H9 (cell line): Measurements from ENCODE around the gene TK2. TPM values are rescaled to one million over a fixed set of nuclear protein-coding genes. Genes with fewer than 3 reads are reported as not detected.
A peak's percentile ranks its signal among the peaks of the same experiment; 100 is the strongest.

Experiments used
- DNase-seq: peaks from one replicate; pipeline ENCODE4 v3.0.0-alpha.2; 2017
- H2AFZ ChIP-seq: one replicate; pipeline ENCODE4 v1.6.1; 2013; ENCODE audit warnings: mild to moderate bottlenecking, low read length, control low read depth, moderate library complexity
- H2AK5ac ChIP-seq: 2 replicates; pipeline ENCODE4 v1.6.1; 2013; ENCODE audit warnings: low read length, control low read depth, mixed read lengths; ENCODE audit not compliant: insufficient read length
- H2BK120ac ChIP-seq: one replicate; pipeline ENCODE4 v1.6.1; 2013; ENCODE audit warnings: low read depth, mild to moderate bottlenecking, low read length, control low read depth, inconsistent platforms; ENCODE audit not compliant: poor library complexity, severe bottlenecking
- H2BK12ac ChIP-seq: 2 replicates; pipeline ENCODE4 v1.6.1; 2013; ENCODE audit warnings: low read length, control low read depth, mixed read lengths, low read depth; ENCODE audit not compliant: insufficient read length
- H2BK15ac ChIP-seq: 2 replicates; pipeline ENCODE4 v1.6.1; 2013; ENCODE audit warnings: low read depth, low read length, control low read depth
- H2BK20ac ChIP-seq: one replicate; pipeline ENCODE4 v1.6.1; 2013; ENCODE audit warnings: low read depth, mild to moderate bottlenecking, low read length, control low read depth, inconsistent platforms; ENCODE audit not compliant: poor library complexity, severe bottlenecking
- H2BK5ac ChIP-seq: 2 replicates; pipeline ENCODE4 v1.6.1; 2013; ENCODE audit warnings: low read length, control low read depth, mixed read lengths; ENCODE audit not compliant: insufficient read length
- H3K14ac ChIP-seq: 2 replicates; pipeline ENCODE4 v1.6.1; 2013; ENCODE audit warnings: low read length, control low read depth; ENCODE audit not compliant: insufficient read depth
- H3K18ac ChIP-seq: 2 replicates; pipeline ENCODE4 v1.6.1; 2013; ENCODE audit warnings: low read depth, mild to moderate bottlenecking, mixed read lengths, low read length, control low read depth; ENCODE audit not compliant: insufficient read length
- H3K23ac ChIP-seq: 2 replicates; pipeline ENCODE4 v1.6.1; 2013; ENCODE audit warnings: low read length, control low read depth, mixed read lengths, low read depth; ENCODE audit not compliant: insufficient read length
- H3K23me2 ChIP-seq: 2 replicates; pipeline ENCODE4 v1.6.1; 2013; ENCODE audit warnings: low read depth, mild to moderate bottlenecking, mixed read lengths, low read length, control low read depth; ENCODE audit not compliant: insufficient read length, poor library complexity, severe bottlenecking
- H3K27ac ChIP-seq: 2 replicates; pipeline ENCODE4 v1.5.1; 2013; ENCODE audit warnings: low read length, control low read depth, mixed read lengths, low read depth; ENCODE audit not compliant: insufficient read length
- H3K27me3 ChIP-seq: 2 replicates; pipeline ENCODE4 v1.6.1; 2013; ENCODE audit warnings: low read length, control low read depth, inconsistent platforms; ENCODE audit not compliant: insufficient read depth
- H3K4ac ChIP-seq: 2 replicates; pipeline ENCODE4 v1.6.1; 2013; ENCODE audit warnings: low read depth, mild to moderate bottlenecking, control low read depth, inconsistent platforms, low read length, moderate library complexity
- H3K4me1 ChIP-seq: 2 replicates; pipeline ENCODE4 v1.6.1; 2013; ENCODE audit warnings: low read length, control low read depth, inconsistent platforms; ENCODE audit not compliant: insufficient read depth
- H3K4me2 ChIP-seq: 2 replicates; pipeline ENCODE4 v1.6.1; 2013; ENCODE audit warnings: low read length, control low read depth, mixed read lengths; ENCODE audit not compliant: insufficient read length, insufficient read depth
- H3K56ac ChIP-seq: 2 replicates; pipeline ENCODE4 v1.6.1; 2013; ENCODE audit warnings: low read depth, mild to moderate bottlenecking, mixed read lengths, low read length, control low read depth; ENCODE audit not compliant: insufficient read length
- H3K79me1 ChIP-seq: 2 replicates; pipeline ENCODE4 v1.6.1; 2013; ENCODE audit warnings: low read depth, mild to moderate bottlenecking, moderate library complexity, low read length, control low read depth, inconsistent platforms; ENCODE audit not compliant: insufficient read depth, poor library complexity, severe bottlenecking
- H3K79me2 ChIP-seq: 2 replicates; pipeline ENCODE4 v1.6.1; 2013; ENCODE audit warnings: low read length, control low read depth, inconsistent platforms; ENCODE audit not compliant: insufficient read depth
- H3K9ac ChIP-seq: 2 replicates; pipeline ENCODE4 v1.6.1; 2013; ENCODE audit warnings: low read length, control low read depth, mixed read lengths; ENCODE audit not compliant: insufficient read length; ENCODE audit errors: extremely low read depth
- H3K9me3 ChIP-seq: one replicate; pipeline ENCODE4 v1.6.1; 2013; ENCODE audit warnings: low read depth, low read length, inconsistent platforms; ENCODE audit not compliant: control insufficient read depth
- H3T11ph ChIP-seq: one replicate; pipeline ENCODE4 v1.6.1; 2013; ENCODE audit warnings: mild to moderate bottlenecking, low read length, control low read depth, inconsistent platforms
- H4K20me1 ChIP-seq: one replicate; pipeline ENCODE4 v1.6.1; 2013; ENCODE audit not compliant: control insufficient read depth, insufficient read length, insufficient read depth
- H4K5ac ChIP-seq: 2 replicates; pipeline ENCODE4 v1.6.1; 2013; ENCODE audit warnings: low read depth, mild to moderate bottlenecking, mixed read lengths, low read length, control low read depth; ENCODE audit not compliant: insufficient read length
- H4K8ac ChIP-seq: replicated peaks from 2 replicates; pipeline ENCODE4 v1.6.1; 2013; ENCODE audit warnings: low read length, control low read depth, mixed read lengths, low read depth; ENCODE audit not compliant: insufficient read length
- H4K91ac ChIP-seq: 2 replicates; pipeline ENCODE4 v1.6.1; 2013; ENCODE audit warnings: low read depth, mild to moderate bottlenecking, moderate library complexity, mixed read lengths, low read length, control low read depth; ENCODE audit not compliant: insufficient read length
- H3K27ac Mint-ChIP-seq, 3 experiments: 2 replicates in 2 of 3; 3 replicates in 1 of 3; pipeline ENCODE4 v1.8.0; 2020 to 2021; ENCODE audit warnings: mixed read lengths in 3 of 3, mild to moderate bottlenecking in 1 of 3, moderate library complexity in 1 of 3
- H3K27me3 Mint-ChIP-seq: 2 replicates; pipeline ENCODE4 v1.8.0; 2021; ENCODE audit warnings: low read depth, mild to moderate bottlenecking, moderate library complexity, mixed read lengths
- H3K36me3 Mint-ChIP-seq, 3 experiments: 2 replicates in 2 of 3; 3 replicates in 1 of 3; pipeline ENCODE4 v1.8.0; 2020 to 2021; ENCODE audit warnings: low read depth in 3 of 3, mixed read lengths in 3 of 3; ENCODE audit not compliant: insufficient read depth in 1 of 3
- H3K4me1 Mint-ChIP-seq, 2 experiments: 2 replicates each; pipeline ENCODE4 v1.8.0; 2020; ENCODE audit warnings: mixed read lengths in 2 of 2
- H3K4me3 Mint-ChIP-seq, 2 experiments: 2 replicates in 1 of 2; 3 replicates in 1 of 2; pipeline ENCODE4 v1.8.0; 2020 to 2021; ENCODE audit warnings: mild to moderate bottlenecking in 2 of 2, mixed read lengths in 2 of 2, moderate library complexity in 1 of 2
- H3K9me3 Mint-ChIP-seq, 2 experiments: 2 replicates in 1 of 2; 3 replicates in 1 of 2; pipeline ENCODE4 v1.8.0; 2020; ENCODE audit warnings: mild to moderate bottlenecking in 2 of 2, mixed read lengths in 2 of 2, moderate library complexity in 1 of 2
- WGBS: extraction: QIAGEN DNeasy Blood & Tissue Kit; methylation state at CpG from one replicate; pipeline ENCODE4 v1.1.7; 2013; ENCODE audit warnings: missing lambda C conversion rate, low lambda C conversion rate, mixed read lengths; ENCODE audit not compliant: insufficient read length; ENCODE audit errors: extremely low coverage; 5-methylcytosine and 5-hydroxymethylcytosine counted together
- total RNA-seq: library from RNA; stranded (reverse); gene quantifications from 2 replicates; pipeline ENCODE4 v1.2.1, GENCODE V29; 2021
- TF ChIP-seq, protein P1 (sequence below): fragments of 200-600 bp; sonication (generic); conservative IDR thresholded peaks from 3 replicates; pipeline ENCODE4 v1.8.0; 2021; ENCODE audit warnings: antibody characterized with exemption, mild to moderate bottlenecking

The TK2 gene
- total RNA-seq, 1 experiment from 2014 or later: 5.2 TPM

DNA sequence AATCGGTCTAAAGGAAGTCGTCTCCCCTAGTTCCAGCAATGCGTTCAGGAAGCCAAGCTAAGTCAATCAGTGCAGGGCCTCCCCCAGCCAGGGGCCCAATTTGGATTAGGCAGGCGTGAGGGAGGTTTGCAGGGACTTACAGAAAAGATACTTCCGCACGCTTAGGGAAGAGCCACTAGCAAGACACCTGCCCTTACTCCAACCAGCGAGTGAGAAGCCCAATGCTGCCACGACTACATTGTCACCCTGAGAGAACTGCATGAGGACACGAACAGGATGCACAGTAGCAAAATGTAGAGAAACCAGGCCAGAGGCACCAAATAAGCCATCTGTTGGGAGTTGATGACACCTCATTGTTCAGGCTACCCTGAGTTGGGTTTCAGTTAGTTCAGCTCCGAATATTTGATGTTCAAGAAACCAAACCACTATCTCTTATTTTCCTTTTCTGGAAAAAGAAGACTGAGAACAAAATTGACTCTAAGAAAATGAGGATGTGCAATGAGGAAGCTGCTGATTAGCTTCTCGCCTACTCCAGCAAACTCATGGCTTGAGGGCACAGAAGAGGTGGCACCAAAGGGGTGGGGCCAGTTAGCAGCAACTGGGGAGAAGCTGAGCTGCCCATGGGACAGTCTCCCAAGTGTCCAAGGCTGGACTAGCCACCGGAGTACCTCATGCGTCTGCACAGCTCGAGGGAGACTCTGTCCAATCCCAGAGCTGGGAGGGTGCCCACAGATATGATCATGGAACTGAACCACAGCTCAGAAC lies 29.3 kb downstream of the TK2 start:
- Histone ChIP-seq H2AFZ (no peak overlapping the region), H4K20me1 (no peaks in the 10 kb centered on the region), H3K79me2 (no peaks in the 10 kb centered on the region), H3K23me2 (no peaks in the 10 kb centered on the region), H3K9me3 (no peaks in the 10 kb centered on the region), H3K4ac (no peak overlapping the region), H4K91ac (no peak overlapping the region), H3K18ac (no peak overlapping the region), H4K8ac (no peak overlapping the region), H3T11ph (no peak overlapping the region), H3K79me1 (no peaks in the 10 kb centered on the region), H2BK12ac (no peak overlapping the region), H3K27me3 (no peaks in the 10 kb centered on the region), H3K9ac (no peak overlapping the region), H2BK15ac (no peak overlapping the region), H2BK5ac (no peak overlapping the region), H2BK120ac (no peak overlapping the region), H2BK20ac (no peak overlapping the region), H2AK5ac (no peak overlapping the region), H3K23ac (no peak overlapping the region), H3K56ac (no peak overlapping the region), H3K14ac (no peak overlapping the region), H3K27ac (no peak overlapping the region), H3K4me1 (no peaks in the 10 kb centered on the region), H3K4me2 (no peak overlapping the region), H4K5ac (no peak overlapping the region)
- Mint-ChIP-seq H3K27ac (peak overlapping the region in 2 of 3 experiments; percentile 40 to 79; a peak in 3 of 7 replicates), H3K36me3 (peaks cover 0 to under 1% (median 0%) of the 10 kb centered on the region in 3 experiments; a peak in 2 of 7 replicates), H3K4me1 (peaks cover 16 to 17% of the 10 kb centered on the region in 2 experiments), H3K4me3 (no peak overlapping the region), H3K27me3 (no peaks in the 10 kb centered on the region; the same call in none of the 2 replicates), H3K9me3 (no peaks in the 10 kb centered on the region)
- WGBS: no CpG with 5 or more reads among the region's 14 CpGs
- DNase-seq: no peak
- TF ChIP-seq, protein P1, sequence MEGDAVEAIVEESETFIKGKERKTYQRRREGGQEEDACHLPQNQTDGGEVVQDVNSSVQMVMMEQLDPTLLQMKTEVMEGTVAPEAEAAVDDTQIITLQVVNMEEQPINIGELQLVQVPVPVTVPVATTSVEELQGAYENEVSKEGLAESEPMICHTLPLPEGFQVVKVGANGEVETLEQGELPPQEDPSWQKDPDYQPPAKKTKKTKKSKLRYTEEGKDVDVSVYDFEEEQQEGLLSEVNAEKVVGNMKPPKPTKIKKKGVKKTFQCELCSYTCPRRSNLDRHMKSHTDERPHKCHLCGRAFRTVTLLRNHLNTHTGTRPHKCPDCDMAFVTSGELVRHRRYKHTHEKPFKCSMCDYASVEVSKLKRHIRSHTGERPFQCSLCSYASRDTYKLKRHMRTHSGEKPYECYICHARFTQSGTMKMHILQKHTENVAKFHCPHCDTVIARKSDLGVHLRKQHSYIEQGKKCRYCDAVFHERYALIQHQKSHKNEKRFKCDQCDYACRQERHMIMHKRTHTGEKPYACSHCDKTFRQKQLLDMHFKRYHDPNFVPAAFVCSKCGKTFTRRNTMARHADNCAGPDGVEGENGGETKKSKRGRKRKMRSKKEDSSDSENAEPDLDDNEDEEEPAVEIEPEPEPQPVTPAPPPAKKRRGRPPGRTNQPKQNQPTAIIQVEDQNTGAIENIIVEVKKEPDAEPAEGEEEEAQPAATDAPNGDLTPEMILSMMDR: no peak
